WTC11 (cell line): ENCODE measurements around the gene TCTN3.

ENCODE experiments used
- CTCF ChIP-seq: fragments of 200-600 bp; IDR thresholded peaks from 2 replicates; pipeline ENCODE4 v1.8.0; 2022; ENCODE audit warnings: antibody characterized with exemption
- NFE2L1 ChIP-seq: sonication (generic); formaldehyde crosslinking; IDR thresholded peaks from 2 replicates; pipeline ENCODE4 v1.8.1; 2023; ENCODE audit warnings: missing genetic modification reagents
- TCF7 ChIP-seq: sonication (generic); formaldehyde crosslinking; IDR thresholded peaks from 2 replicates; pipeline ENCODE4 v1.8.0; 2022; ENCODE audit warnings: mild to moderate bottlenecking, low read depth, missing genetic modification reagents, moderate library complexity

DNA sequence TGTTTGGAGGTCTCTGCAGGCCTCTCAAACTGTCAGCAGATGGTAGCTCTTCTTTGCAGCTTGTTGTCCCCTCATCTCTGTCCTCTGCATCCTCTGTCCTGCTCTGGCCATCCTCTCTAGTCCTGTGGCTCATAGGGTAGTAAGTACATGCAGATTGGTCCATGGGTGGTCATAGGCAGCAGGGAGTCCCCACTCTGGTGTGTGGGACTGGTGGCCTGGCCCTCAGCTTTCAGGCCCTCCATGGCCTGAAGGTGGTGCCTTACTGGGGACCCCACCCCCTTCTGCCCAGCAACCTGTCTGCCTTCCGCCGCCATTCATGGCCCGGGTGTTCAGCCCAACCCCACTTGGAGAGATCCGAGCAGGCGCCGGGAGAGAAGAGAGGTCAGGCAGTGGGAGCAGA lies 12.8 kb upstream of the TCTN3 start:
- TF ChIP-seq CTCF (no peak), TCF7 (CRISPR knock-in tag) (no peak), NFE2L1 (CRISPR knock-in tag) (no peak)
